ENCODE measurements around the gene SH3RF2.

Gene SH3RF2

DNA sequence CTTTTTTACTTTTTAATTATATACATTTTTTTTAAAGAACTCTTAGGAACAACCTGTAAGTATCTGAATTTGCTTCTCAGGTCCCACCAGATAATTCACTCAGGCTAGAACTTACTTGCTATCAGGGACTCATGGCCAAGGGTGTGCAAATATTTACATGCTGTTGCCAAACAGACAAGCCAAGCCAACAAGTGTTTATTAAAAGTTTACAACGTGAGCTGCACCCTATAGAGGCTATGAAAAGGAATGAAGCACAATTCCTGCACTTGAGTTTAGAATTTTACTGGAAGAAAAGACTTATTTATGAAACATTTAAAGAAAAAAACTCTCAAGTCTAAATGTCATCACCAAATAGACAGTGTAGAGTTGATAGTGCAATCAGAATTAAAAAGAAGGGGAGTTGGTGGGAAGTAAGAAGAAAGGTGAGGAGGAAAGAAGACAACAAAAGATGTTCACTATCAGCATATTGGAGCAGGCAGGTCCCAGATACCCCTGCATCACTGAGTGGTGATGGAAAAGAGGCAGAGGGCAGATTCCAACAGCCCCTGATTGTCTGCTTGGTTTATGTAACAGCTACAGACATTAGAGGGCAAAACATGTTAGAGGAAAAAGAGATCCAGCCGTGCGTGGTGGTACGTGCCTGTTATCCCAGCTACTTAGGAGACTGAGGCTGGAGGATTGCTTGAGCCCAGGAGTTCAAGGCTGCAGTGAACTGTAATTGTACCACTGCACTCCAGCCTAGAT lies 32.8 kb downstream of the SH3RF2 start:
- Histone ChIP-seq H3K9ac (ENCODE audit: low read length) (no peak overlapping the region), H3K27me3 (replicated peaks; ENCODE audit: control insufficient read depth, insufficient read depth, low read length) (no peaks in the 10 kb centered on the region), H3K4me3 (ENCODE audit: low read length) (no peak overlapping the region)

DNA sequence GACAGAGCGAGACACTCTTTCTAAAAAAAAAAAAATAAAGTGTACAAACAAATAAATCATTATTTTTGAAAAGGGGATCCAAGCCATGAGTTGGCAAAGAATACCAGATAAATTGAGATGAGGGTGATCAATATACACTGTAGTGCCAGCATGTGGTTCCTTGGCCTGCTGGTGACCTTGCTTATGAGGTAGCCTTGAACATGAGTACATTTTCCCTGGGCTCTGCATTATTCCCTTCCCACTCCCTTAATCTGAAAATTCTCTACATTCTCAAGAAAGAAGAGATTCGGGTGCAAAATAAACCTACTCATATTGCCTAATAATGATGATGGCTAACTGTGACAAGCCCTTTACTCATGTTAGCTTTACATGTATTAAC lies 33.3 kb downstream of the SH3RF2 start:
- H3K36me3 ChIP-seq (ENCODE audit: control insufficient read depth, insufficient read depth, low read length, severe bottlenecking): no peaks in the 10 kb centered on the region
- H3K4me1 ChIP-seq (ENCODE audit: control insufficient read depth, insufficient read depth, low read length): peaks cover 9% of the 10 kb centered on the region
- no peak for DNase-seq (ENCODE audit: low read depth)
- H3K9me3 ChIP-seq (ENCODE audit: control insufficient read depth, low read length): peaks cover 3% of the 10 kb centered on the region
- no peaks in the 10 kb centered on the region for H3K27me3 ChIP-seq (replicated peaks; ENCODE audit: control insufficient read depth, insufficient read depth, low read length)
- no peak overlapping the region for H3K4me3 ChIP-seq (ENCODE audit: low read length)
- no peak overlapping the region for H3K9ac ChIP-seq (ENCODE audit: low read length)

More for the DNA sequence above, 32.8 kb downstream of the SH3RF2 start:
- H3K9me3 ChIP-seq (ENCODE audit: control insufficient read depth, low read length): peaks cover 3% of the 10 kb centered on the region
- no peak for DNase-seq (ENCODE audit: low read depth)
- peaks cover 9% of the 10 kb centered on the region for H3K4me1 ChIP-seq (ENCODE audit: control insufficient read depth, insufficient read depth, low read length)
- no peaks in the 10 kb centered on the region for H3K36me3 ChIP-seq (ENCODE audit: control insufficient read depth, insufficient read depth, low read length, severe bottlenecking)

DNA sequence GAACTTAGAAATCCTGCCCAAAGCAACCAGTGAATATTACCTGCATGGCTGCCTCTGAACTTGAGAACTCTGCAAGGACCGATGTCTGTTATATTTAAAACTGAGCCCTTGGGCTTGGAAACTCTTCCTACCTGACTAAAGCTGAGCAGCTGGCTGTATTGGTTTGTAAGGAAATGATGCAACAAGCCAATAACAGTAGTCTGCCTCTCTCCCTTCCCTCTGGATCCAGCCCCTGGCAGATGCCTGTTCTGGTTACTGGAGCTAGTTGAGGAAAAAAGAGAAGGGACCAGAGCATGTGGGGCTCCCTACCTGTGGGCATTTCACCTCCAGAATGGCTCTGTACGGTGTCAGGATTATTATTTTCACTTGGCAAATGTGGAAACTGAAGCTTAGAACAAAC lies 34.7 kb downstream of the SH3RF2 start:
- no peak for DNase-seq (ENCODE audit: low read depth)
- no peak overlapping the region for H3K4me3 ChIP-seq (ENCODE audit: low read length)
- no peaks in the 10 kb centered on the region for H3K36me3 ChIP-seq (ENCODE audit: control insufficient read depth, insufficient read depth, low read length, severe bottlenecking)
- H3K9me3 ChIP-seq (ENCODE audit: control insufficient read depth, low read length): peaks cover 3% of the 10 kb centered on the region
- H3K4me1 ChIP-seq (ENCODE audit: control insufficient read depth, insufficient read depth, low read length): peaks cover 11% of the 10 kb centered on the region
- no peaks in the 10 kb centered on the region for H3K27me3 ChIP-seq (replicated peaks; ENCODE audit: control insufficient read depth, insufficient read depth, low read length)
- H3K9ac ChIP-seq (ENCODE audit: low read length): no peak overlapping the region

DNA sequence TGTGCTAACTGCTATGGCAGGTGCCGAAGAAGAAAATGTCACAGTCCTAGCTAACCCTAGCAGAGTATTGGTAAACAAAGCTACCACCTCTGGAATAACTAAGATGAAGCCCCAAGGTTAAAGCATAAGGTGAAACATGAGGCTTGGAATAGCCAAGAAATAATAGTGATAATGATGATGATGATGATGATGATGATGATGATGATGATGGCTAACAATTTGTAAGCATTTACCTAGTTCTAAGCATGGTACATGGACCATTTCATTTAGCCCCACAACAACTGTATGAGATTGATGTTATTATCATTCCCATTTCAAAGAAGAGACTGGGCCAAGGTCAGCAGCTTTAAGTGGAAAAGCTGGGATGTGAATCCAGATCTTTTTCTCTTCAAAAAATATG lies 35.3 kb downstream of the SH3RF2 start:
- Histone ChIP-seq H3K36me3 (ENCODE audit: control insufficient read depth, insufficient read depth, low read length, severe bottlenecking) (no peaks in the 10 kb centered on the region), H3K4me3 (ENCODE audit: low read length) (no peak overlapping the region), H3K4me1 (ENCODE audit: control insufficient read depth, insufficient read depth, low read length) (peaks cover 9% of the 10 kb centered on the region), H3K9me3 (ENCODE audit: control insufficient read depth, low read length) (peaks cover 3% of the 10 kb centered on the region), H3K27me3 (replicated peaks; ENCODE audit: control insufficient read depth, insufficient read depth, low read length) (no peaks in the 10 kb centered on the region), H3K9ac (ENCODE audit: low read length) (no peak overlapping the region)
- no peak for DNase-seq (ENCODE audit: low read depth)

DNA sequence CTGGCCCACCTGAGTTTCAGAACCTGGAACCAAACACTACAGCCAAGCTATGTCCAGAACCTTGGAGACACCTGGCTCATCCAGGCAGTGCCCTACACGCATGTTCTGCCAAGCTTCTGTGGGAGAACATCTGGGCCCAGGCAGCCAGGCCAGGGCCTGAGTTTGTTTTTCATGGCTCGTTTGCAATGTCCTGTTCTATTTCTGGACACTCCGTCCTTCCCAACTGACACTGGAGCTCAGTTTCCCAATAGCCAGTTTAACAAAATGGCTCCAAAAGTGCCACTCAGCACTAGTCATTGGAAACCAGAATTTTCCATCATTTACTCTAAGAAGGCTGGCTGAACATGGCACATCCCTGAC lies 38.6 kb downstream of the SH3RF2 start:
- Histone ChIP-seq H3K27me3 (replicated peaks; ENCODE audit: control insufficient read depth, insufficient read depth, low read length) (no peaks in the 10 kb centered on the region), H3K4me1 (ENCODE audit: control insufficient read depth, insufficient read depth, low read length) (peaks cover 19% of the 10 kb centered on the region), H3K9me3 (ENCODE audit: control insufficient read depth, low read length) (peaks cover 3% of the 10 kb centered on the region), H3K36me3 (ENCODE audit: control insufficient read depth, insufficient read depth, low read length, severe bottlenecking) (no peaks in the 10 kb centered on the region), H3K4me3 (ENCODE audit: low read length) (no peak overlapping the region), H3K9ac (ENCODE audit: low read length) (no peak overlapping the region)
- peak; percentile 31 for DNase-seq (ENCODE audit: low read depth)

DNA sequence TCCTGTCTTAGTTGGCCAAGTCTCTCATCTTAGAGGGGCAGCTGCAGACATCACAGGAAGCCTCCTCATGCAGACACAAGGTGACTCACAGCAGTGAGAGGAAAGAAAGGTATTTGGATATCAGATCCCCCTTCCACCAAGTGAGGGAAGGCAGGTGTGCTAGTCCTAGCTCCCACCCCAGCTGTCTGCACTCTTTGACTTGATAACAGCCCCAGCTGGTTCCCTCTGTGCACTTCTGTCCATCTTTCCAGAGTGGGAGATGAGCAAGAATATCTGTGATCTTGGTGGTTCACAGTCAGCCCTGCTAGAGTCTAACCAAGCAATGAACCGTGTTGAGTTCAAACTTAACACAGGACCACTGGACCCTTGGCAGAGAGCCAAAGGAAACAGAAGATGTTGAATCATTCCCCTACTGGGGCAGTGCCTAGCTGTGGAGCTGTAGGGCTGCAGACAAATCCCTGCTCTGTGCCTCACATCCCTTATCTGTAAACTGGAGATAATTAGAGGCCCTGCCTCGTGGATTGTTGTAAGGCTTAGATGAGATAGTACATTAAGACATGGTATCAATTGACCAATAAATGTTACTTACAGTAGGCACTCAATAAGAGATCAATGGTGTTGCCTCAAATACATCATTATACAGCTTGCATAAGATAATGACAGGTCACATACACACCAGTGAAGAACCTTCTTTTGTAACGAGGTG lies 39.1 kb downstream of the SH3RF2 start:
- peak; percentile 64 for DNase-seq (ENCODE audit: low read depth)
- H3K27me3 ChIP-seq (replicated peaks; ENCODE audit: control insufficient read depth, insufficient read depth, low read length): no peaks in the 10 kb centered on the region
- H3K36me3 ChIP-seq (ENCODE audit: control insufficient read depth, insufficient read depth, low read length, severe bottlenecking): no peaks in the 10 kb centered on the region
- no peak overlapping the region for H3K9ac ChIP-seq (ENCODE audit: low read length)
- peaks cover 3% of the 10 kb centered on the region for H3K9me3 ChIP-seq (ENCODE audit: control insufficient read depth, low read length)
- H3K4me3 ChIP-seq (ENCODE audit: low read length): no peak overlapping the region
- peaks cover 19% of the 10 kb centered on the region for H3K4me1 ChIP-seq (ENCODE audit: control insufficient read depth, insufficient read depth, low read length)

DNA sequence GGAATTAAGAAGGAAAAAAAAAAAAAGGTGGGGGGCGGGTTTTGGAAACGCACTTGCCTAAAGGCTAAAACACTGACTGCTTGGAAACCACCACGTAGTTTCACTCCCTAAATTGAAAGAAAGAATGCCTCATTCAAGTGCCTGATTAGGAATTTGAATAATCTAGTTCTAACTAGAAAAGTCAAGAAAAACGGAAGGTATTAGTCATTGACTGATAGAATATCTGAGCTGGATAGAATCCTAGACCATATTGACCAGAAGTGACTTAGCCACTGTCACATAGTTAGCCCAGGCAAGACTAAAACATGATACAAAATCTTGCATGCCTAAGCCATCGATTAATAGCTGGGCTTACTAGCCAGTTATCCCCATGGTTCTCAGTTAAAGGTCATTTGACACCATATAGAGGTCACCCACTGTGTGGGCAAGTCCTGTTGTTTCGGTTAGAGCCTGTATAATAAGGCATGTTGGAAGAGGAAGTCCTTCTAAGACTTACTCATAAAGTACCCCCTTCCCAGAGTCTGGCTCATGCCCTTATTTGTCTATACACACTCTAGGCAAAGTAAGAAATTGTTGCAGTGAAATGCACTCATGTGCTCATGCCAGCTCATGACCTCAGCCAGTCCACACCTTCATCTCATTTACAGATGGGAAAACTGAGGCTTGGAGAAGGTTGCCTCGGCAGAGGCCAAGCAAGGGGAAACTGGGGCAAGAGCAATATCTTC lies 40.2 kb downstream of the SH3RF2 start:
- Histone ChIP-seq H3K4me1 (ENCODE audit: control insufficient read depth, insufficient read depth, low read length) (peaks cover 19% of the 10 kb centered on the region), H3K27me3 (replicated peaks; ENCODE audit: control insufficient read depth, insufficient read depth, low read length) (no peaks in the 10 kb centered on the region), H3K36me3 (ENCODE audit: control insufficient read depth, insufficient read depth, low read length, severe bottlenecking) (no peaks in the 10 kb centered on the region), H3K9ac (ENCODE audit: low read length) (no peak overlapping the region), H3K4me3 (ENCODE audit: low read length) (no peak overlapping the region), H3K9me3 (ENCODE audit: control insufficient read depth, low read length) (peaks cover 3% of the 10 kb centered on the region)
- no peak for DNase-seq (ENCODE audit: low read depth)

DNA sequence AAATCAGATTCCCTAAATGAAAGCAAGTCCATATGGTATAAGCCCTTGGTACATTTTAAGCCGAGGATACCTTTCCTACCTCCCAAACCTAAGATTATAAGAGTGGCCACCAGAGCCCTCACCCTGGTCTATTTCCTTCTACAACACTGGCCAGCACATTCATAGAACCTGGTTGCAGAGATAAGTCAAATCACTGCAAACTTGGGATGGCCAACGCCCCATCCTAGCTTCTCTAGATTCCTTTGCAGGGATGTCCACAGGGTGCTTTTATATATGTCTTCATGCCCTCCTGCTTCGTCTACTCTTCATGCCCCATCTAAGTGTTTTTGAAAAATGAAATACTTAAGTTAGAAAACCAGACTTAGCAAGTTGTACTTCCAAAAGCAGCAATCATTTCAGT lies 41.8 kb downstream of the SH3RF2 start:
- Histone ChIP-seq H3K4me1 (ENCODE audit: control insufficient read depth, insufficient read depth, low read length) (peaks cover 23% of the 10 kb centered on the region), H3K4me3 (ENCODE audit: low read length) (no peak overlapping the region), H3K27me3 (replicated peaks; ENCODE audit: control insufficient read depth, insufficient read depth, low read length) (no peaks in the 10 kb centered on the region), H3K9ac (ENCODE audit: low read length) (no peak overlapping the region), H3K36me3 (ENCODE audit: control insufficient read depth, insufficient read depth, low read length, severe bottlenecking) (no peaks in the 10 kb centered on the region), H3K9me3 (ENCODE audit: control insufficient read depth, low read length) (peaks cover 3% of the 10 kb centered on the region)
- no peak for DNase-seq (ENCODE audit: low read depth)

DNA sequence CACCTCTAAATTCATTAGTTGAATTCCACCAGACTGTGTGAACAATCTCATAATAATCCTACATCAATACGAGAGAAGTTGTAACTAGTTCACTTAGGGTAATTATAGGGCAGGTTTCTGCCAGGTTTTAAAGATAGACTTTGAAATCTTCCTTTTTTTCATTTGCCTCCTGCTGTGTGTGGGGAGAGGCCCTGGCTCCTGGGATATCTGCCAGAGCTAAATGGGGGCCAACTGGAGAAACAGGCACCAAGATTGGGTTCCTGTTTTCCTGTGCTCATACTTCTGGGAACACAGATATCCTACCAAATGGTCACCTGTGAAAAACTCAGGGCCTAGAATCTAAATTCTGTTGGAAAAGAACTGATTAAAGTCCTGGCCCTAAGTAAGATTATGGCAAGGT lies 42.3 kb downstream of the SH3RF2 start:
- no peak overlapping the region for H3K4me3 ChIP-seq (ENCODE audit: low read length)
- H3K4me1 ChIP-seq (ENCODE audit: control insufficient read depth, insufficient read depth, low read length): peaks cover 23% of the 10 kb centered on the region
- no peaks in the 10 kb centered on the region for H3K27me3 ChIP-seq (replicated peaks; ENCODE audit: control insufficient read depth, insufficient read depth, low read length)
- H3K9me3 ChIP-seq (ENCODE audit: control insufficient read depth, low read length): peaks cover 3% of the 10 kb centered on the region
- DNase-seq (ENCODE audit: low read depth): no peak
- H3K36me3 ChIP-seq (ENCODE audit: control insufficient read depth, insufficient read depth, low read length, severe bottlenecking): no peaks in the 10 kb centered on the region
- H3K9ac ChIP-seq (ENCODE audit: low read length): no peak overlapping the region

DNA sequence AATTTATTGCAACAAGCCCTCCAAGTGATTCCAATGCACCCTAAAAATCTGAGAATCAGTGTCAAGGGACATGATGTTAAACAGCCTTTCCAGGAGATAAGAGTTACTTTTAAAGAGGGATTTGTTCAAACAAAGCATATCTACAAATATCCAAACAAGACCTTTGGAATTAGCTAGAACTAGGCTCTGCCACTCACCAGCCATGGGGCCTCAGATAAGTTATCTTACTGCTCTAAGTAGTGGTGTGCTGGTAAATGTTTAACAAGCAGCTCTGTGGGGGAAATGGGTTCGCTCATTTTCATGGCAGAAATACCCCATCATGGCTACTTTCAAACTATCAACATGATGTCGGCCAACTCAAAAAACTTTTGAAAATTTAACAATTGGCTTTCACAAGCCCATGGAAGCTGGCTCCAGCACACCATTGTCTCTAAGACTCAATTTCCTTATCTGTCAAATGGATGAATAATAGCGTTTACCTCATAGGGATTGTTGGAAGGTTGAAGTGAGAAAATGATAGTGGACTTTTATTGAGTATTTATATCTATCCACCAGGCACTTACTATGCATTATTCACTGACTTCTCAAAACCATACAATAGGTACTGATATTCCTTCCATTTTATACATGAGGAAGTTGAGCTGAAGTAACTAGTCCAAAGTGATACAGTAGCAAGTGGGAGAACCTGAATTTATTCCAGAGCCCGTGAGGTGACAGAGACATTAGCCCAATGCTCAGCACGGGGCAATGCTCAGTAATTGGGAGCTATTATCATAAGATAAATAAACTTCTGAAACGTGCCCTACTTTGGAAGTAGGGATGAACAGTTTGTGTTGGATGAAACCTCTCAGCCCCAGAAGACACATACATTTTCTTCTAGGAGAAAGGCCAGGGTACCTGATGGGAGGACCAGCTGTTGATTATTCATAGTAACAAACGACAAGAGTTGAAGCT lies 43.2 kb downstream of the SH3RF2 start:
- Histone ChIP-seq H3K36me3 (ENCODE audit: control insufficient read depth, insufficient read depth, low read length, severe bottlenecking) (no peaks in the 10 kb centered on the region), H3K4me3 (ENCODE audit: low read length) (no peak overlapping the region), H3K27me3 (replicated peaks; ENCODE audit: control insufficient read depth, insufficient read depth, low read length) (no peaks in the 10 kb centered on the region), H3K9me3 (ENCODE audit: control insufficient read depth, low read length) (no peaks in the 10 kb centered on the region), H3K9ac (ENCODE audit: low read length) (no peak overlapping the region), H3K4me1 (ENCODE audit: control insufficient read depth, insufficient read depth, low read length) (peaks cover 23% of the 10 kb centered on the region)
- no peak for DNase-seq (ENCODE audit: low read depth)
